ENCODE results near the gene ZNF750.

ZNF750 gene

DNA sequence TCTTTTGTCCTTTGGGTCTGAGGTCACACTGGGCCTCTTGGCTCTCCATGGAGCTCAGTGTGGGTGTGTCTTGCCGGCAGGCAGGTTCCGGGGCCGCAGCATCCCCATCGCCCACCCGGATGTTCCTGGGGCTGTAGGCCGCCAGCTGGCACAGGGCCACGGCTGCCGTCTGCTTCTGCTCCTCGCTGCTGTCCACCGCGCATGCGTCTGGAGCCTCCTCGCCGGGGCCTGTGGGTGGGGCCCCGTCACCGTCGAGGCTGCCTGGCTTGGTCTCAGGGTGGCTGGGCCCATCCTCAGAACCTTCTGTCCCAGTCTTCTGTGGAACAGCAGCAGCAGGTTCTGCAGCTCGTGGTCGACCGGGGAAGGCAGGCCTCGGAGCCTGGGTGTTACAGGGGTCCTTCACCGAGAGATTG lies 9.6 kb downstream of the ZNF750 start:
- Histone ChIP-seq H3K36me3 (ENCODE audit: low read length) (no peaks in the 10 kb centered on the region), H2AFZ (ENCODE audit: low read depth, low read length, severe bottlenecking) (no peak overlapping the region), H3F3A (ENCODE audit: insufficient read depth) (0 out of 2 replicates have a peak, but pooled peaks cover 3% of the 10 kb centered on the region), H3K4me3 (ENCODE audit: insufficient read depth, low read length, poor library complexity, severe bottlenecking) (no peak overlapping the region), H3K79me2 (ENCODE audit: insufficient read depth, low read length) (no peaks in the 10 kb centered on the region), H3K9ac (ENCODE audit: low read length) (no peak overlapping the region), H3K4me2 (ENCODE audit: low read depth, low read length, poor library complexity, severe bottlenecking) (no peak overlapping the region), H3K27me3 (ENCODE audit: low read length) (no peaks in the 10 kb centered on the region), H4K20me1 (ENCODE audit: low read depth, low read length) (no peaks in the 10 kb centered on the region), H3K9me3 (ENCODE audit: insufficient read depth, low read length) (no peaks in the 10 kb centered on the region), H3K27ac (ENCODE audit: low read depth, low read length) (no peak overlapping the region), H3K9me2 (replicated peaks; ENCODE audit: insufficient read depth, low read length) (no peaks in the 10 kb centered on the region)
- no peak for TF ChIP-seq EZH2phosphoT487 (conservative IDR thresholded peaks at IDR 0.05; ENCODE audit: low read length)
- TF ChIP-seq, protein P1, sequence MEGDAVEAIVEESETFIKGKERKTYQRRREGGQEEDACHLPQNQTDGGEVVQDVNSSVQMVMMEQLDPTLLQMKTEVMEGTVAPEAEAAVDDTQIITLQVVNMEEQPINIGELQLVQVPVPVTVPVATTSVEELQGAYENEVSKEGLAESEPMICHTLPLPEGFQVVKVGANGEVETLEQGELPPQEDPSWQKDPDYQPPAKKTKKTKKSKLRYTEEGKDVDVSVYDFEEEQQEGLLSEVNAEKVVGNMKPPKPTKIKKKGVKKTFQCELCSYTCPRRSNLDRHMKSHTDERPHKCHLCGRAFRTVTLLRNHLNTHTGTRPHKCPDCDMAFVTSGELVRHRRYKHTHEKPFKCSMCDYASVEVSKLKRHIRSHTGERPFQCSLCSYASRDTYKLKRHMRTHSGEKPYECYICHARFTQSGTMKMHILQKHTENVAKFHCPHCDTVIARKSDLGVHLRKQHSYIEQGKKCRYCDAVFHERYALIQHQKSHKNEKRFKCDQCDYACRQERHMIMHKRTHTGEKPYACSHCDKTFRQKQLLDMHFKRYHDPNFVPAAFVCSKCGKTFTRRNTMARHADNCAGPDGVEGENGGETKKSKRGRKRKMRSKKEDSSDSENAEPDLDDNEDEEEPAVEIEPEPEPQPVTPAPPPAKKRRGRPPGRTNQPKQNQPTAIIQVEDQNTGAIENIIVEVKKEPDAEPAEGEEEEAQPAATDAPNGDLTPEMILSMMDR (IDR thresholded peaks at IDR 0.05; ENCODE audit: insufficient read depth, low read length, poor library complexity, severe bottlenecking) = no peak

DNA sequence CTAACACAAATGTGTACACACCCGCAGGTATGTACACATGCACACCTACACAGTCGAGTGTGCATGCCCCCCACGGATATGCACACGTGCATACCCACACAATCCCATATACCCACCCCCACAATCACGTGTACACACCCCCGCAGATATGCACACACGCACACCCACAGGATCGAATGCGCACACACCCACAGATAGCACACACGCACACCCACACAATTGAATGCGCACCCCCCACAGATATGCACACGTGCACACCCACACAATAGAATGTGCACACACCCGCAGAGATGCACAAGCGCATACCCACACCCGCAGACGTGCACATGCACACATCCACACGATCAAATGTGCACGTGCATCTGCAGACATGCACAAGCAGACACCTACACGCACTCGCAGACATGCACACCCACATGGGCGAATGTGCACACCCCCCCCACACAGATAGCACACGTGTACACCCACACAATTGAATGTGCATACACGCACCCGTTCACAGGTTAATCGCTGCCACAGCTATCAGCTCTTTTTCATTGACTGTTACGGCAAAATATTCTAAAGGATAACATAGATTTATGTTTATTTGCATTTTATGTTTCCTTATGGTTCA lies 10.8 kb downstream of the ZNF750 start:
- Histone ChIP-seq H3K9me3 (ENCODE audit: insufficient read depth, low read length) (no peaks in the 10 kb centered on the region), H3K27ac (ENCODE audit: low read depth, low read length) (no peak overlapping the region), H2AFZ (ENCODE audit: low read depth, low read length, severe bottlenecking) (no peak overlapping the region), H3K27me3 (ENCODE audit: low read length) (no peaks in the 10 kb centered on the region), H3K79me2 (ENCODE audit: insufficient read depth, low read length) (no peaks in the 10 kb centered on the region), H3K4me2 (ENCODE audit: low read depth, low read length, poor library complexity, severe bottlenecking) (no peak overlapping the region), H3K9me2 (replicated peaks; ENCODE audit: insufficient read depth, low read length) (no peaks in the 10 kb centered on the region), H4K20me1 (ENCODE audit: low read depth, low read length) (no peaks in the 10 kb centered on the region), H3K36me3 (ENCODE audit: low read length) (no peaks in the 10 kb centered on the region), H3K9ac (ENCODE audit: low read length) (no peak overlapping the region), H3K4me3 (ENCODE audit: insufficient read depth, low read length, poor library complexity, severe bottlenecking) (no peak overlapping the region), H3F3A (ENCODE audit: insufficient read depth) (0 out of 2 replicates have a peak, but pooled peaks cover 3% of the 10 kb centered on the region)
- no peak for TF ChIP-seq EZH2phosphoT487 (conservative IDR thresholded peaks at IDR 0.05; ENCODE audit: low read length)
- TF ChIP-seq, protein P1 (IDR thresholded peaks at IDR 0.05; ENCODE audit: insufficient read depth, low read length, poor library complexity, severe bottlenecking) = no peak

DNA sequence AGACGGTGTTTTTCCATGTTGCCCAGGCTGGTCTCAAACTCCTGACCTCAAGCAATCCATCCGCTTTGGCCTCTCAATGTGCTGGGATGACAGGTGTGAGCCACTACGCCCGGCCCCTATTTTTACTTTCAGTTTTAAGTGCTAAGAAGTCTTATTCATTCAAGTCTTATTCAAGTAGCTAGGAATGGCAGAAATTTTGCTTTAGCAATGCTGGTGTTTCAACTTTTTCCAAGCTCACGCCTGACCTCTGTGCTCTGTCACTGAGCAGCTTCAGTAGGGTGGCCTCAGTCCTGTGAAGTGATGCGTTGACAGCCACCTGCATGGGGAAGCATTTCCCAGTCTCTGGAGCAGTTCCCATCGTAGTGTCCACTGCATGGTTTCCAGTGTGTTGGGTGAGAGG lies 12.9 kb downstream of the ZNF750 start:
- Histone ChIP-seq H3K79me2 (ENCODE audit: insufficient read depth, low read length) (no peaks in the 10 kb centered on the region), H2AFZ (ENCODE audit: low read depth, low read length, severe bottlenecking) (no peak overlapping the region), H3K27me3 (ENCODE audit: low read length) (no peaks in the 10 kb centered on the region), H3K9me3 (ENCODE audit: insufficient read depth, low read length) (no peaks in the 10 kb centered on the region), H3K9ac (ENCODE audit: low read length) (no peak overlapping the region), H3K4me2 (ENCODE audit: low read depth, low read length, poor library complexity, severe bottlenecking) (no peak overlapping the region), H3K27ac (ENCODE audit: low read depth, low read length) (no peak overlapping the region), H3F3A (ENCODE audit: insufficient read depth) (0 out of 2 replicates have a peak, but pooled peaks cover 3% of the 10 kb centered on the region), H3K9me2 (replicated peaks; ENCODE audit: insufficient read depth, low read length) (no peaks in the 10 kb centered on the region), H4K20me1 (ENCODE audit: low read depth, low read length) (no peaks in the 10 kb centered on the region), H3K4me3 (ENCODE audit: insufficient read depth, low read length, poor library complexity, severe bottlenecking) (no peak overlapping the region), H3K36me3 (ENCODE audit: low read length) (no peaks in the 10 kb centered on the region)
- no peak for TF ChIP-seq EZH2phosphoT487 (conservative IDR thresholded peaks at IDR 0.05; ENCODE audit: low read length)
- TF ChIP-seq, protein P1 (IDR thresholded peaks at IDR 0.05; ENCODE audit: insufficient read depth, low read length, poor library complexity, severe bottlenecking) = no peak

Measured in SU-DHL-6 (cell line).